GM10248 (cell line): Measurements from ENCODE around the gene DMAC2L.
"Not testable (repeated sequence)": the region's sequence is repeated elsewhere in the genome, so short reads cannot be mapped to it uniquely, and the experiment has no call there.

Source experiments
- CTCF ChIA-PET: fragments of 300-600 bp; sonication (Branson Sonifier 250); formaldehyde crosslinking; extraction: SDS; loops from one replicate; lab custom pipeline; 2021; ENCODE audit warnings: antibody characterized with exemption; lab: Yijun Ruan, JAX
- POLR2A ChIA-PET: fragments of 350-650 bp; sonication (Branson Sonifier 250); formaldehyde crosslinking; extraction: SDS; loops from one replicate; lab custom pipeline; 2020; ENCODE audit warnings: antibody characterized with exemption; lab: Yijun Ruan, JAX
- DNase-seq: peaks from one replicate; pipeline ENCODE4 v3.0.0; 2012; ENCODE audit errors: extremely low spot score
- TF ChIP-seq, protein P1 (sequence below): IDR thresholded peaks from 2 replicates; pipeline ENCODE4 v1.5.1; 2012; ENCODE audit warnings: mild to moderate bottlenecking, low read depth; ENCODE audit errors: extremely low read depth, missing control alignments, control extremely low read depth

Gene DMAC2L

DNA sequence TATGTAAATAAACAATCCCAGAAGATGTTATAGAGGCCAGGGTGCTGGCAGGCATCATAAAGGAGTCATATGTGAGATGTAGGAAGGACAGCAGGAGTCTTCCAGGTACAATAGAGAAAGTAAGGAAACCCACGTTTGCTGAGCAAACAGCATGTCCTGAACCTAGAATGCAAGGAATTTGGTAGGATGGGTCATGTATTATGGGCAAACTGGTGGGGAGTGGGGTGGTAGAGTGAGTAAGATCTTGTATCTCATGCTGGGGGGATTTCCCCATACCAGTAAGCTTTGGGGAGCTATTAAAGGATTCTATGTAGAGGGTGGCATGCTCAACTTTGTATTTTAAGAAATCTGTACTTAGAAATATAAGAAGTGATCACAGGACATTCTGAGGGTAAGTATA lies 43.6 kb downstream of the DMAC2L start:
- POLR2A ChIA-PET, result no interaction called here
- no peak for DNase-seq
- CTCF ChIA-PET, result interaction anchor here (0.7 to 1.8 kb wide), 7 partner anchors 8 to 38 kb away, joined by 3 to 8 read pairs (median 4); no protein-coding TSS in a partner anchor

DNA sequence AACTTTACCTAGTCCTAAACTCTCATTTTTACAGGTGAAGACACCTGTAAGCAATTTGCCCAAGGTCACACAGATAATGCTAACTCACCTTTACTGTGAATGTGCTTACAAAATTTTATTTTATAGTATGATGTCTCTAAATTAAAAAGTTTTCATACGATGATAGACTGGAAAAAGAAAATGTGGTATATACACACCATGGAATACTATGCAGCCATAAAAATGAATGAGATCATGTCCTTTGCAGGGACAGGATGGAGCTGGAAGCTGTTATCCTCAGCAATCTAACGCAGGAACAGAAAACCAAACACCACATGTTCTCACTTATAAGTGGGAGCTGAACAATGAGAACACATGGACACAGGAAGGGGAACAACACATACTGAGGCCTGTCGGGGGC lies 44.2 kb downstream of the DMAC2L start:
- DNase-seq, POLR2A ChIA-PET: not testable (repeated sequence)
- CTCF ChIA-PET, result interaction anchor here (0.7 to 1.8 kb wide), 8 partner anchors 8 to 39 kb away, joined by 3 to 8 read pairs (median 4); no protein-coding TSS in a partner anchor

More for the DNA sequence above, 43.6 kb downstream of the DMAC2L start:
- TF ChIP-seq, protein P1, sequence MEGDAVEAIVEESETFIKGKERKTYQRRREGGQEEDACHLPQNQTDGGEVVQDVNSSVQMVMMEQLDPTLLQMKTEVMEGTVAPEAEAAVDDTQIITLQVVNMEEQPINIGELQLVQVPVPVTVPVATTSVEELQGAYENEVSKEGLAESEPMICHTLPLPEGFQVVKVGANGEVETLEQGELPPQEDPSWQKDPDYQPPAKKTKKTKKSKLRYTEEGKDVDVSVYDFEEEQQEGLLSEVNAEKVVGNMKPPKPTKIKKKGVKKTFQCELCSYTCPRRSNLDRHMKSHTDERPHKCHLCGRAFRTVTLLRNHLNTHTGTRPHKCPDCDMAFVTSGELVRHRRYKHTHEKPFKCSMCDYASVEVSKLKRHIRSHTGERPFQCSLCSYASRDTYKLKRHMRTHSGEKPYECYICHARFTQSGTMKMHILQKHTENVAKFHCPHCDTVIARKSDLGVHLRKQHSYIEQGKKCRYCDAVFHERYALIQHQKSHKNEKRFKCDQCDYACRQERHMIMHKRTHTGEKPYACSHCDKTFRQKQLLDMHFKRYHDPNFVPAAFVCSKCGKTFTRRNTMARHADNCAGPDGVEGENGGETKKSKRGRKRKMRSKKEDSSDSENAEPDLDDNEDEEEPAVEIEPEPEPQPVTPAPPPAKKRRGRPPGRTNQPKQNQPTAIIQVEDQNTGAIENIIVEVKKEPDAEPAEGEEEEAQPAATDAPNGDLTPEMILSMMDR, result no peak

DNA sequence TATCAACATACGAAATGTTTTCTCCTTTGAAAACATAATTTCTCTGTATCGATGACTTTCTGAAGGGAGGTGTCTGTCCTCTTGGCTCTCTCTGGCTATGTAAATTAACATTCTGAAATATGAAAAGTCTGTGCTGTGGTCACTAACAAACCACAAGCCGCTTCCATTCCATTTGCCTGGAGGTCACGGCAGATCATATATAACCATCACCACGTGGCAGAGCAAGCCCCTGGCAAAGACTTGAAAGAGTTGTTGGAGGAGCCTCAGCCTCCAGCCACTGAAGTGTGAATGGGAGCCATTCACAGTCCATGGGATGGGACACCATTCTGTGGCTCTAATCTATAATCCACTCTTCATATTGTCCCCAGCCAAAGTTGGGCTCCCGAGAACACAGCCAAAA lies 45.0 kb downstream of the DMAC2L start:
- DNase-seq, result no peak
- POLR2A ChIA-PET, result no interaction called here
- CTCF ChIA-PET, result interaction anchor here (1.2 to 1.8 kb wide), 4 partner anchors 11 to 46 kb away, joined by 4 read pairs; partner anchors contain the start of gene L2HGDH
- TF ChIP-seq, protein P1, result no peak

DNA sequence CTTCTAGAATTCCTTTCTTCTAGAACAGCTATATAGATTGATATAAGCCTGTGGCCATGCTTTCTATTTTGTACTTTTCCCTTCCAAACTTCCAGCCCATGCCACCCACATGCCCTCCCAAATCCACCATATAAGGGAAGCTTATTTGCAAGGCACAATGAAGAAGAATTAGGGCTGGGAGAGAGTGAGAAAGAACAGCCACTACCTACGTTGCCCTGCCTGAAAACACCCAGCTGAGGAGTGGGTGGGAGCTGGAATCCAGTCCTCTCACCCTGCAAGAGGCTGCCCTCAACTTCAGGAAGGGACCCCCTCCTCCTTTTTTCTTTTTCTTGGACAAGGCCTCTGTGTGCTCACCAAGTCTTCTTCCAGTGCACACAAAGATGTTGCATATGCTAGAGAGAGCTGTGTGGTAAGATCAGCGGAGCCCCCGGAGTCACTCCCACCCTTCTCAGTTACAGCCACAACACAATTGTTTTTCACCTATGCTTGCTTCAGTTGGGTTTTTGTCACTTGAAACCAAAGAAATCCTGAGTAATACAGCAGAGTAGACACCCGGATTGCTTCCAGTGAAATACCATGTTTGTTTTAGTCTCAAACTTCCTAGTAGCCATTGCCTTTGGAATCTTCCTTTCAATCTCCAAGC lies 45.8 kb downstream of the DMAC2L start:
- POLR2A ChIA-PET, result no interaction called here

DNA sequence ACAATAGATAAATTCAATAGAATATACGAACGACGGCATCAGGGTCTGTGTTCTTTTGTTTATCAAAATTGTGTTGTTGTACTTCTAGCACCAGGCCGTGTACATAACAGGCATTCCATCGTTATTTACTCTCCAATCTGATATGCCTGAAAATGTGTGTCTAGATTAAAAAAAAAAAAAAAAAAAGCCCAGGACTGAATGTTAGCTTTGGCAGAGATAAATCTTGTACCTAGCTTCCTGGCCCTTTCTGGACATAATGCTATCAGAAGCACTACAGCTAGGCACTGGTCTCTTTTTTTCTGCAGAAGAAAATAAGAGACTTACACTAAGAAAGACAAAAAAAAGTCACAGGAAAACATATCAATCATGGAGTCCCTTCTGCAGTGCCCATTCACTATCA lies 47.5 kb downstream of the DMAC2L start:
- DNase-seq, result no peak
- TF ChIP-seq, protein P1, result no peak
- ChIA-PET CTCF (interaction anchor here (0.8 to 1.2 kb wide), 5 partner anchors 9 to 498 kb away, joined by 3 to 4 read pairs (median 4); no protein-coding TSS in a partner anchor), POLR2A (no interaction called here)

More for the DNA sequence above, 45.8 kb downstream of the DMAC2L start:
- TF ChIP-seq, protein P1, result no peak
- CTCF ChIA-PET, result interaction anchor here (1.2 to 1.8 kb wide), 4 partner anchors 10 to 46 kb away, joined by 4 read pairs; partner anchors contain the start of gene L2HGDH
- DNase-seq, result no peak

DNA sequence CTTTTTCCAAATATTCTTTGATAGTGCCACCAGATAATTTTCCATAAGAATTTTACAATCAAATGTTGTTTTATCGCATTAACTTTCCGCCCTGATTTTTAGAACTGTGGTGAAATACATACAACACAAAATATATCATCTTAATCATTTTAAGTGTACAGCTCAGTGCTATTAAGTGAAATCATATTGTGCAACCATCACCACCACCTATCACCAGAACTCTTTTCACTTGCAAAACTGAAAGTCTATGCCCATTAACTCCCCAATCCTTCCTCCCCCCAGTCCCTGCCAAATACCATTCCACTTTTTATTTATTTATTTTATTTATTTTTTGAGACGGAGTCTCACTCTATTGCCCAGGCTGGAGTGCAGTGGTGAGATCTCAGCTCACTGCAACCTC lies 48.0 kb downstream of the DMAC2L start:
- TF ChIP-seq, protein P1, result no peak
- no peak for DNase-seq
- ChIA-PET POLR2A (no interaction called here), CTCF (interaction anchor here (0.8 to 1.2 kb wide), 3 partner anchors 10 to 498 kb away, joined by 3 to 4 read pairs (median 4); no protein-coding TSS in a partner anchor)

DNA sequence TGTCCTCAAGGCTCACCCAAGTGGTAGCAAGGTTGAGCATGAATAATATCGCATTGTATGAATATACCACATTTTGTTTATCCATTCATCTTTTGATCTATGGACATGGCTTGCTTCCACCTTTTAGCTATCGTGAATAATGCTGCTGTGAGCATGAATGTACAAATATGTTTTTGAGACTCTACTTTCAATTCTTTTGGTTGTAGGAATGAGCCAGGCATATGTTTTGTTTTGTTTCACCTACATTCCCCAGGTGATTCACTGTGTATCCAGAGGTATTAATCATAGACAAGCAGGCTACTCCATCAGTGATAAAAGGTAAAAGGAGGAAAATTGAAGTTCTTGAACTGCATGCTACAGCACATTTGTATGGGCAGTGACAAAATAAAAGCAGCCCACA lies 48.7 kb downstream of the DMAC2L start:
- POLR2A ChIA-PET, result no interaction called here
- no peak for DNase-seq
- TF ChIP-seq, protein P1, result no peak
- CTCF ChIA-PET, result interaction anchor here (0.7 kb wide), 1 partner anchor 40 kb away, joined by 3 read pairs; no protein-coding TSS in a partner anchor

DNA sequence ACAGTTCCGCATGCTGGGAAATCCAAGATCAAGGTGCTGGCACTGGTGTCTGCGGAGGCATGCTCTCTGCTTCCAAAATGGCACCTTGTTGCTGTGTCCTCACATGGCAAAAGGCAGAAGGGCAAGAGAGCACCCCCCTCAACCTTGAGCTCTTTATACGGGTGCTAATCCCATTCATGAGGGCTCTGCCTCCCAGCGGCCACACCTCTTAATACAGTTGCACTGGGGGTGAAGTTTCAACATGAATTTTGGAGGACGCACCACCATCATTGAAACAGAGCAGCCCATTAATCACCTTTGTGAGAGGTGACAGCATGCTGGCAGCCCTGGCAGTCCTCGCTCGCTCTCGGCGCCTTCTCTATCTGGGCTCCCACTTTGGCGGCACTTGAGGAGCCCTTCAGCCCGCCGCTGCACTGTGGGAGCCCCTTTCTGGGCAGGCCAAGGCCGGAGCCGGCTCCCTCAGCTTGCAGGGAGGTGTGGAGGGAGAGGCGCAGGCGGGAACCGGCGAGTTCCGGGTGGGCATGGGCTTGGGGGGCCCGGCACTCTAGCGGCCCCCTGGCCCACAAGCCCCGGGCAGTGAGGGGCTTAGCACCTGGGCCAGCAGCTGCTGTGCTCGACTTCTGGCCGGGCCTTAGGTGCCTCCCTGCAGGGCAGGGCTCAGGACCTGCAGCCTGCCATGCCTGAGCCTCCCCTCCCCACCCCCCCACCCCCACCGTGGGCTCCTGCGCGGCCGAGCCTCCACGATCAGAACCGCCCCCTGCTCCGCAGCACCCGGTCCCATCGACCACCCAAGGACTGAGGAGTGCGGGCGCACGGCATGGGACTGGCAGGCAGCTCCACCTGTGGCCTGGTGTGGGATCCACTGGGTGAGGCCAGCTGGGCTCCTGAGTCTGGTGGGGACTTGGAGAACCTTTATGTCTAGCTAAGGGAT lies 49.6 kb downstream of the DMAC2L start:
- POLR2A ChIA-PET, DNase-seq: not testable (repeated sequence)
- CTCF ChIA-PET, result interaction anchor here (0.7 to 2.4 kb wide), 4 partner anchors 17 to 41 kb away, joined by 3 to 7 read pairs (median 4); no protein-coding TSS in a partner anchor
